Ascending aorta (tissue), 2 donors: Measurements from ENCODE around the gene HPD. TPM values are rescaled to one million over a fixed set of nuclear protein-coding genes. Genes with fewer than 3 reads are reported as not detected.

Experiments used
- DNase-seq, 2 donors: peaks; one replicate each; pipeline ENCODE4 v3.0.0-alpha.2; 2019; ENCODE audit warnings: low spot score in 2 of 2
- H3K27ac ChIP-seq, 2 donors: fragments of 200-600 bp; sonication (generic); one replicate each; pipeline ENCODE4 v1.5.1; 2016 to 2017; ENCODE audit warnings: mild to moderate bottlenecking in 1 of 2
- H3K27me3 ChIP-seq: fragments of 200-600 bp; sonication (generic); one replicate; pipeline ENCODE4 v1.5.1; 2017
- H3K36me3 ChIP-seq, 2 donors: fragments of 200-600 bp; sonication (generic); one replicate each; pipeline ENCODE4 v1.5.1; 2016
- H3K4me1 ChIP-seq, 2 donors: fragments of 200-600 bp; sonication (generic); one replicate each; pipeline ENCODE4 v1.5.1; 2016 to 2017; ENCODE audit warnings: mild to moderate bottlenecking in 1 of 2
- H3K4me3 ChIP-seq, 2 donors: fragments of 200-600 bp; sonication (generic); one replicate each; pipeline ENCODE4 v1.5.1; 2016 to 2017; ENCODE audit warnings: mild to moderate bottlenecking in 1 of 2
- H3K9me3 ChIP-seq, 2 donors: fragments of 200-600 bp; sonication (generic); one replicate each; pipeline ENCODE4 v1.5.1; 2016
- intact Hi-C: fragments of 100-400 bp; cut with DNase I; formaldehyde crosslinking; loops from one replicate; pipeline ENCODE4 v1.15.1; 2023
- total RNA-seq: library from RNA; depleted of rRNA; stranded (reverse); fragments of >200 nt; gene quantifications from one replicate; pipeline ENCODE4 v1.1.0, GENCODE V29; 2016
- TF ChIP-seq, protein P1 (sequence below), 3 experiments: fragments of 200-600 bp in 2 of 3; fragments of 450-650 bp in 1 of 3; sonication (generic) in 2 of 3; IDR thresholded peaks; one replicate each; pipeline ENCODE4 v1.5.1; 2016 to 2019; ENCODE audit warnings: antibody characterized with exemption in 3 of 3, mild to moderate bottlenecking in 1 of 3, moderate library complexity in 1 of 3

HPD gene
- total RNA-seq, 1 donor from 2014 or later, result 0.96 TPM

DNA sequence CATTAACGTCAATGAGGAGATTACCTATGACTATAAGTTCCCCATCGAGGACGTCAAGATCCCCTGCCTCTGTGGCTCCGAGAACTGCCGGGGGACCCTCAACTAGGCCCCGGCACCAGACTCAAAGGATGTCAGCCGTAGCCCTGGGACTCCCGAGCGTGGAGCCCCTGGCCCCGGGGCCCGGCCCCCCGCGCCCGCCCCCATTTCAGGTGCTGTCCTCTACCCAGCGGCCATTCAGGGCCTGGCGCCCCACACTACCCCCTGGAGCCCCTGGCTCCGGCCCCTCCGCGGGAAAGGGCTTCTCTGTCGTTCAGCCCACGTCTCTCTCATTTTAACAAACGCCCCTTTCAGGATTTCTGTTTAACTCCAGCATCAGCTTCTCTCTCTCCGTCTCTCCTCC, 28.5 kb downstream of the HPD start:
- no peaks in the 10 kb centered on the region for H3K27me3 ChIP-seq
- TF ChIP-seq, protein P1, sequence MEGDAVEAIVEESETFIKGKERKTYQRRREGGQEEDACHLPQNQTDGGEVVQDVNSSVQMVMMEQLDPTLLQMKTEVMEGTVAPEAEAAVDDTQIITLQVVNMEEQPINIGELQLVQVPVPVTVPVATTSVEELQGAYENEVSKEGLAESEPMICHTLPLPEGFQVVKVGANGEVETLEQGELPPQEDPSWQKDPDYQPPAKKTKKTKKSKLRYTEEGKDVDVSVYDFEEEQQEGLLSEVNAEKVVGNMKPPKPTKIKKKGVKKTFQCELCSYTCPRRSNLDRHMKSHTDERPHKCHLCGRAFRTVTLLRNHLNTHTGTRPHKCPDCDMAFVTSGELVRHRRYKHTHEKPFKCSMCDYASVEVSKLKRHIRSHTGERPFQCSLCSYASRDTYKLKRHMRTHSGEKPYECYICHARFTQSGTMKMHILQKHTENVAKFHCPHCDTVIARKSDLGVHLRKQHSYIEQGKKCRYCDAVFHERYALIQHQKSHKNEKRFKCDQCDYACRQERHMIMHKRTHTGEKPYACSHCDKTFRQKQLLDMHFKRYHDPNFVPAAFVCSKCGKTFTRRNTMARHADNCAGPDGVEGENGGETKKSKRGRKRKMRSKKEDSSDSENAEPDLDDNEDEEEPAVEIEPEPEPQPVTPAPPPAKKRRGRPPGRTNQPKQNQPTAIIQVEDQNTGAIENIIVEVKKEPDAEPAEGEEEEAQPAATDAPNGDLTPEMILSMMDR (IDR thresholded peaks at IDR 0.05), result no peak
- H3K36me3 ChIP-seq, result peaks cover 59 to 71% of the 10 kb centered on the region in 2 donors
- H3K4me1 ChIP-seq, result no peaks in the 10 kb centered on the region
- intact Hi-C loops, result no loop called here
- no peaks in the 10 kb centered on the region for H3K9me3 ChIP-seq
- H3K27ac ChIP-seq, result no peak overlapping the region
- H3K4me3 ChIP-seq, result no peak overlapping the region
- DNase-seq, result no peak

DNA sequence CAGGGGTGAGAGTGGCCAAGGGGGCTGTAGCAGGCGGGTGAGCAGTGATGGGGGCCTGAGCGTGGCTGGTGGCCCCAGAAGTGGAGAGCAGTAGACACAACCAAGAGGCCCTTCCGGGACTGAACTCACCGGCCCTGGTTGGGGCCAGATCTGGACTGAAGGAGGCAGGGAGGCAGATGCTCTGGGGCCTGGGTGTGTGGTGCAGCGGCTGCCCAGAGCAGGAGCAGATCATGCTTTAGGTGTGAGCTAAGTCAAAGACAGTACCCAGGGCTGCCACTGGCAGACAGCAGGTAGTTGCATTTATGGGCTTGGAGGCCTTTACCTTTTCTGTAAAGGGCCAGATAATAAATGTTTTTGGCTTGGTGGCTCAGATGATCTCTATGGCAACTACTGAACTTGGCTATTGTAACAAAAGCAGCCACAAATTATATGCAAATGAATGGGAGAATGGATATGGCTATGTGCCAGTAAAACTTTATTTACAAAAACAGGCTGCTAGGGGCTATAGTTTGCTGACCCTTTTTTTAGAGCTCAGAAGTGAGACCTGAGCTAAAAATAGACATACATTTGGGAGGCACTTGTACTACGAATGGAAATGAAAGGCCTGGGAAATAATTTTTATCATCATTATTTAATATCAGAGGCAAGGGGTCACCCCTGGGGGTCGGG, 29.3 kb downstream of the HPD start:
- no peaks in the 10 kb centered on the region for H3K27me3 ChIP-seq
- H3K36me3 ChIP-seq, result peaks cover 59 to 78% of the 10 kb centered on the region in 2 donors
- DNase-seq, result no peak
- TF ChIP-seq, protein P1 (IDR thresholded peaks at IDR 0.05), result no peak
- no peak overlapping the region for H3K4me3 ChIP-seq
- H3K9me3 ChIP-seq, result no peaks in the 10 kb centered on the region
- H3K27ac ChIP-seq, result no peak overlapping the region
- no peaks in the 10 kb centered on the region for H3K4me1 ChIP-seq
- intact Hi-C loops, result no loop called here

DNA sequence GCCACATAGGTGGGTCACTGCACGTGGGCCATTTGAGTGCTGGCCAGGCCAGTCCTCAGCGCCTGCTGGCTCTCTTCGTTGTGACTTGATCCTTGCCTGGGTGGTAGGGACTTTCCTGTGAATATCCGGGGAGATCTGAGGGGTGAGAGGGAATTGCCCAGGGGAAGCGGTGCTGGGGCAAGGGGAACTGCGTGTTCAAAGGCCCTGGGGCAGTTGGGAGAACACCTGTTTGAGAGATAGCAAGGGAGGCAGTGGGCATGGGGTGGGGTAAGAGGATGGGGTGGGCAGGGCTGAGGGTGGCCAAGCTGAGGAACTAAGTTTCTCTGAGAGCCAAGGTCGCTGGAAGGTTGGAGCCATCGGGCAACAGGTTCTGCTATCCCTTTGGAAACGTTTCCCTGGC, 29.8 kb downstream of the HPD start:
- no peaks in the 10 kb centered on the region for H3K9me3 ChIP-seq
- H3K4me1 ChIP-seq, result no peaks in the 10 kb centered on the region
- intact Hi-C loops, result no loop called here
- no peak overlapping the region for H3K4me3 ChIP-seq
- no peak for DNase-seq
- H3K27ac ChIP-seq, result no peak overlapping the region
- no peaks in the 10 kb centered on the region for H3K27me3 ChIP-seq
- H3K36me3 ChIP-seq, result peaks cover 63 to 82% of the 10 kb centered on the region in 2 donors
- TF ChIP-seq, protein P1 (IDR thresholded peaks at IDR 0.05), result no peak

DNA sequence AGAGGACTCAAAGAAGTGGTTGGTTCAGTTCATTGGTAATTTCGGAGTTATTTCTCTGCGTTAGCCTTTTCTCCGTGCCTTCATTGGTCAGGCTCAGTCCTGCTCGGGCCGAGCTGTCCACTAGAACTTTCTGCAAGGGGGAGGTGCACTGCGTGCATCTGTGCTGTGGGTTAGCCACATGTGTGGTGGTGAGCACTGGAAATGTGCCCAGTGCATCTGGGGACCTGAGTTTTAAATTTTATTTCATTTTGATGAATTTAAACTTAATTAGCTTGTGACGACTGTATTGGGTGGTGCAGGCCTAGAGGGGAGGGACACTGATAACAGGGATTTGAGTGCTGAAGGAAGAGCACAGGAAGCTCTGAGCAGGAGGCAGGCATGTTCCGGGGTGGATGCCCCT, 30.4 kb downstream of the HPD start:
- no peak for DNase-seq
- TF ChIP-seq, protein P1 (IDR thresholded peaks at IDR 0.05), result no peak
- Histone ChIP-seq H3K36me3 (peaks cover 68 to 88% of the 10 kb centered on the region in 2 donors), H3K4me3 (no peak overlapping the region), H3K27ac (no peak overlapping the region), H3K9me3 (no peaks in the 10 kb centered on the region), H3K4me1 (no peaks in the 10 kb centered on the region), H3K27me3 (no peaks in the 10 kb centered on the region)
- intact Hi-C loops, result no loop called here

DNA sequence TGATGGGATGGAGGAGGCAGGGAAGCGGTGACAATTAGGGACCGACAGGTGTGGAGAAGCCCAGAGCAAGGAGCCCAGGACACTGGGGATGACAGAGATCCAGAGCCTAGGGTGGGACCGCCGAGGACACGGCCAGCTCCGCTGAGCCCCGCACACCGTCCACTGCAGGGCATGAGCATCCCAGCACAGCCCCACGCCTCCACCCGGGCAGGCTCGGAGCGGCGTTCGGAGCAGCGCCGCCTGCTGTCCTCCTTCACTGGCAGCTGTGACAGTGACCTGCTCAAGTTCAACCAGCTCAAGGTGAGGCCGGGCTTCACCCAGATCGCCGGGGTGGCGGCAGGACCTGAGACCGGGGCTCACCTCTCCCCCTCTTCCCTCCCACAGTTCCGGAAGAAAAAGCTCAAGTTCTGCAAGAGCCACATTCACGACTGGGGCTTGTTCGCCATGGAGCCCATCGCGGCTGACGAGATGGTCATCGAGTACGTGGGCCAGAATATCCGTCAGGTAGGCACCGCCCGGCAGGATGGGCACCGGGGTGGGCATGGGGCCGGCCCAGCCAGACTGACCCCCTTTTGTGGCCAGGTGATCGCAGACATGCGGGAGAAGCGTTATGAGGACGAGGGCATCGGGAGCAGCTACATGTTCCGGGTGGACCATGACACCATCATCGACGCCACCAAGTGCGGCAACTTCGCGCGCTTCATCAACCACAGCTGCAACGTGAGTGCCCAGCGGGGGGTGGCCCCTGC, 31.1 kb downstream of the HPD start:
- H3K27me3 ChIP-seq, result no peaks in the 10 kb centered on the region
- H3K27ac ChIP-seq, result no peak overlapping the region
- no peak for DNase-seq
- no peak overlapping the region for H3K4me3 ChIP-seq
- intact Hi-C loops, result no loop called here
- TF ChIP-seq, protein P1 (IDR thresholded peaks at IDR 0.05), result no peak
- H3K36me3 ChIP-seq, result peaks cover 76 to 91% of the 10 kb centered on the region in 2 donors
- H3K4me1 ChIP-seq, result no peaks in the 10 kb centered on the region
- H3K9me3 ChIP-seq, result no peaks in the 10 kb centered on the region
